HEK293T (cell line): ENCODE data around the gene SYNPO2.

Experiments
- CTCF ChIA-PET: fragments of 350-600 bp; formaldehyde crosslinking; extraction: SDS; loops from one replicate; lab custom pipeline; 2021; ENCODE audit warnings: antibody characterized with exemption, inconsistent platforms; lab: Yijun Ruan, JAX
- POLR2A ChIA-PET: fragments of 350-600 bp; formaldehyde crosslinking; extraction: SDS; loops from one replicate; lab custom pipeline; 2020; ENCODE audit warnings: antibody characterized with exemption, inconsistent platforms; lab: Yijun Ruan, JAX
- DNase-seq: peaks from one replicate; pipeline ENCODE4 v3.0.0; 2012; ENCODE audit warnings: mixed read lengths; ENCODE audit errors: extremely low spot score
- ARNT ChIP-seq: fragments of 450-650 bp; IDR thresholded peaks from 2 replicates; pipeline ENCODE4 v1.6.1; 2017; ENCODE audit warnings: mild to moderate bottlenecking
- BHLHE40 ChIP-seq: fragments of 450-650 bp; IDR thresholded peaks from 2 replicates; pipeline ENCODE4 v1.6.1; 2016; ENCODE audit warnings: mild to moderate bottlenecking, moderate library complexity, borderline replicate concordance
- CTBP1 ChIP-seq: fragments of 450-650 bp; IDR thresholded peaks from 2 replicates; pipeline ENCODE4 v1.6.1; 2016; ENCODE audit warnings: borderline replicate concordance
- ELF4 ChIP-seq: fragments of 450-650 bp; IDR thresholded peaks from 2 replicates; pipeline ENCODE4 v1.6.1; 2017; ENCODE audit warnings: antibody characterized with exemption
- FOXA1 ChIP-seq: fragments of 450-650 bp; IDR thresholded peaks from 2 replicates; pipeline ENCODE4 v1.6.1; 2016; ENCODE audit warnings: mild to moderate bottlenecking
- FOXK2 ChIP-seq: fragments of 450-650 bp; IDR thresholded peaks from 2 replicates; pipeline ENCODE4 v1.6.1; 2016; ENCODE audit warnings: mild to moderate bottlenecking
- FOXM1 ChIP-seq: fragments of 450-650 bp; IDR thresholded peaks from 2 replicates; pipeline ENCODE4 v1.6.1; 2017; ENCODE audit warnings: mild to moderate bottlenecking, borderline replicate concordance
- HDGF ChIP-seq: fragments of 450-650 bp; IDR thresholded peaks from 2 replicates; pipeline ENCODE4 v1.6.1; 2017; ENCODE audit warnings: antibody characterized with exemption, borderline replicate concordance
- L3MBTL2 ChIP-seq: fragments of 450-650 bp; conservative IDR thresholded peaks from 2 replicates; pipeline ENCODE4 v1.6.1; 2016; ENCODE audit warnings: mild to moderate bottlenecking
- LEF1 ChIP-seq: fragments of 450-650 bp; IDR thresholded peaks from 2 replicates; pipeline ENCODE4 v1.6.1; 2017; ENCODE audit warnings: mild to moderate bottlenecking, borderline replicate concordance
- NFRKB ChIP-seq: fragments of 450-650 bp; IDR thresholded peaks from 2 replicates; pipeline ENCODE4 v1.6.1; 2016; ENCODE audit warnings: mild to moderate bottlenecking, moderate library complexity
- PKNOX1 ChIP-seq: fragments of 450-650 bp; IDR thresholded peaks from 2 replicates; pipeline ENCODE4 v1.6.1; 2016
- SP1 ChIP-seq: fragments of 450-650 bp; IDR thresholded peaks from 2 replicates; pipeline ENCODE4 v1.6.1; 2017
- SUZ12 ChIP-seq: fragments of 450-650 bp; IDR thresholded peaks from 2 replicates; pipeline ENCODE4 v1.6.1; 2016; ENCODE audit warnings: mild to moderate bottlenecking
- TARDBP ChIP-seq: fragments of 450-650 bp; IDR thresholded peaks from 2 replicates; pipeline ENCODE4 v1.6.1; 2016
- ZNF384 ChIP-seq: fragments of 450-650 bp; IDR thresholded peaks from 2 replicates; pipeline ENCODE4 v1.6.1; 2016

Gene SYNPO2

GRCh38 chr4:118981171-118981838 is 92.7 kb downstream of the SYNPO2 start:
- ChIA-PET POLR2A (no interaction called here), CTCF (interaction anchor here (1.0 to 1.7 kb wide), 5 partner anchors 9 to 208 kb away, joined by 3 read pairs; no protein-coding TSS in a partner anchor)
- DNase-seq = no peak
- TF ChIP-seq TARDBP (no peak), PKNOX1 (no peak), ZNF384 (no peak), L3MBTL2 (no peak), ELF4 (no peak), SP1 (no peak), CTBP1 (no peak), NFRKB (no peak), FOXA1 (no peak), HDGF (no peak), LEF1 (no peak), SUZ12 (no peak), FOXM1 (no peak), BHLHE40 (no peak), ARNT (no peak), FOXK2 (no peak)

GRCh38 chr4:118981839-118982381 is 93.3 kb downstream of the SYNPO2 start:
- POLR2A ChIA-PET = no interaction called here
- TF ChIP-seq FOXK2 = no peak
- no peak for TF ChIP-seq TARDBP
- TF ChIP-seq CTBP1 = no peak
- no peak for TF ChIP-seq PKNOX1
- TF ChIP-seq LEF1 = no peak
- no peak for TF ChIP-seq ELF4
- TF ChIP-seq HDGF = no peak
- no peak for TF ChIP-seq NFRKB
- no peak for TF ChIP-seq ARNT
- TF ChIP-seq L3MBTL2 = no peak
- no peak for TF ChIP-seq BHLHE40
- no peak for TF ChIP-seq SUZ12
- no peak for TF ChIP-seq ZNF384
- CTCF ChIA-PET = interaction anchor here (1.0 to 1.7 kb wide), 4 partner anchors 10 to 58 kb away, joined by 3 read pairs; no protein-coding TSS in a partner anchor
- DNase-seq = peak; percentile 69

GRCh38 chr4:118983293-118983692 is 94.6 kb downstream of the SYNPO2 start:
- DNase-seq = no peak
- POLR2A ChIA-PET = no interaction called here
- TF ChIP-seq LEF1 (no peak), SUZ12 (no peak), CTBP1 (no peak), FOXA1 (no peak), BHLHE40 (no peak)
- CTCF ChIA-PET = no interaction called here

GRCh38 chr4:118983831-118984230 is 95.2 kb downstream of the SYNPO2 start:
- ChIA-PET CTCF (no interaction called here), POLR2A (no interaction called here)
- no peak for DNase-seq
- TF ChIP-seq FOXA1 (no peak), LEF1 (no peak), SUZ12 (no peak), ELF4 (no peak), FOXM1 (no peak), NFRKB (no peak), HDGF (no peak), ARNT (no peak), CTBP1 (no peak), PKNOX1 (no peak), TARDBP (no peak), ZNF384 (no peak), FOXK2 (no peak), BHLHE40 (no peak), SP1 (no peak), L3MBTL2 (no peak)

- TF ChIP-seq SUZ12 = no peak
- TF ChIP-seq ELF4 = no peak
- no peak for TF ChIP-seq ARNT
- no peak for TF ChIP-seq FOXA1
- TF ChIP-seq NFRKB = no peak
- no peak for TF ChIP-seq BHLHE40
- no peak for TF ChIP-seq FOXM1
- no peak for TF ChIP-seq FOXK2
- TF ChIP-seq PKNOX1 = no peak
- TF ChIP-seq TARDBP = no peak
- TF ChIP-seq LEF1 = no peak
- no peak for TF ChIP-seq SP1
- TF ChIP-seq CTBP1 = no peak
- no peak for TF ChIP-seq HDGF
- no peak for TF ChIP-seq ZNF384
- TF ChIP-seq L3MBTL2 = no peak
- ChIA-PET POLR2A (no interaction called here), CTCF (no interaction called here)
- no peak for DNase-seq
Measured at GRCh38 chr4:118985170-118986000, 96.7 kb downstream of the SYNPO2 start.
